Small intestine (tissue), 7 donors: ENCODE measurements around the gene TGFB2. TPM values are rescaled to one million over a fixed set of nuclear protein-coding genes. Genes with fewer than 3 reads are reported as not detected.

Source experiments
- DNase-seq, 2 donors: peaks; one replicate each; pipeline versions ENCODE4 v3.0.0 to v3.0.0-alpha.2; 2013
- FAIRE-seq: peaks from 2 replicates; lab custom pipeline; 2012; peaks lifted over from hg19 to GRCh38; lab: Jason Lieb, UNC
- H3K27ac ChIP-seq, 3 donors: one replicate each; pipeline ENCODE4 v1.5.1; 2013; ENCODE audit warnings: low read length in 2 of 3, mild to moderate bottlenecking in 2 of 3, control low read depth in 1 of 3, inconsistent platforms in 1 of 3, low read depth in 1 of 3, moderate library complexity in 1 of 3
- H3K27me3 ChIP-seq, 3 donors: one replicate each; pipeline ENCODE4 v1.6.1; 2013; ENCODE audit warnings: low read length in 3 of 3, inconsistent platforms in 1 of 3; ENCODE audit not compliant: control insufficient read depth in 3 of 3, insufficient read depth in 3 of 3
- H3K36me3 ChIP-seq, 3 donors: one replicate each; pipeline ENCODE4 v1.6.1; 2013; ENCODE audit warnings: low read length in 3 of 3, inconsistent platforms in 1 of 3, low read depth in 1 of 3, mild to moderate bottlenecking in 1 of 3, moderate library complexity in 1 of 3; ENCODE audit not compliant: control insufficient read depth in 3 of 3, insufficient read depth in 2 of 3
- H3K4me1 ChIP-seq, 3 donors: one replicate each; pipeline ENCODE4 v1.6.1; 2013; ENCODE audit warnings: low read length in 2 of 3, inconsistent platforms in 1 of 3, low read depth in 1 of 3, mild to moderate bottlenecking in 1 of 3, moderate library complexity in 1 of 3; ENCODE audit not compliant: control insufficient read depth in 3 of 3, insufficient read depth in 2 of 3
- H3K4me3 ChIP-seq, 3 donors: one replicate each; pipeline ENCODE4 v1.5.1; 2013; ENCODE audit warnings: low read length in 3 of 3, control low read depth in 1 of 3, inconsistent platforms in 1 of 3, low read depth in 1 of 3, mild to moderate bottlenecking in 1 of 3, moderate library complexity in 1 of 3
- H3K9me3 ChIP-seq, 2 donors: one replicate each; pipeline ENCODE4 v1.6.1; 2013; ENCODE audit warnings: low read depth in 1 of 2, low read length in 1 of 2; ENCODE audit not compliant: control insufficient read depth in 2 of 2, insufficient read depth in 1 of 2
- WGBS, 3 donors: extraction: QIAGEN DNeasy Blood & Tissue Kit; methylation state at CpG; one replicate each; pipeline ENCODE4 v1.1.7; 2013; 5-methylcytosine and 5-hydroxymethylcytosine counted together
- polyA plus RNA-seq, 4 donors: library from polyadenylated mRNA; stranded (reverse) in 3 of 4; unstranded in 1 of 4; fragments of 200-250 nt in 3 of 4; fragments of 120-200 nt in 1 of 4; gene quantifications; one replicate each; pipeline versions ENCODE4 v1.2.1 to v1.2.3, GENCODE V29; 2013
- donor health status: healthy with polysubstance abuse.
- donor health status: control.
- donor health status: control.
- donor health status: Bipolar disorder and iron deficiency.
- donor health status: healthy.

TGFB2 gene
- polyA plus RNA-seq, 4 donors, result 0.49 to 0.95 (median 0.81) TPM; not detected in 1

- Histone ChIP-seq H3K4me3 (no peak overlapping the region), H3K27me3 (no peaks in the 10 kb centered on the region), H3K4me1 (no peaks in the 10 kb centered on the region), H3K9me3 (no peaks in the 10 kb centered on the region), H3K36me3 (no peaks in the 10 kb centered on the region), H3K27ac (no peak overlapping the region)
- no peak for DNase-seq
- WGBS, 3 donors, result 71 to 88% (median 77%) methylated on average over 1 of the region's 1 CpG
- no peak for FAIRE-seq
Observed at GRCh38 chr1:218431476-218431875, 86.3 kb downstream of the TGFB2 start.

GRCh38 chr1:218433744-218434143 is 88.6 kb downstream of the TGFB2 start:
- Histone ChIP-seq H3K9me3 (no peaks in the 10 kb centered on the region), H3K4me3 (no peak overlapping the region), H3K27me3 (no peaks in the 10 kb centered on the region), H3K27ac (no peak overlapping the region), H3K36me3 (no peaks in the 10 kb centered on the region), H3K4me1 (no peaks in the 10 kb centered on the region)
- no peak for DNase-seq
- no peak for FAIRE-seq
- 87 to 94% (median 90%) methylated on average over 2 of the region's 2 CpGs for WGBS, 3 donors

DNA sequence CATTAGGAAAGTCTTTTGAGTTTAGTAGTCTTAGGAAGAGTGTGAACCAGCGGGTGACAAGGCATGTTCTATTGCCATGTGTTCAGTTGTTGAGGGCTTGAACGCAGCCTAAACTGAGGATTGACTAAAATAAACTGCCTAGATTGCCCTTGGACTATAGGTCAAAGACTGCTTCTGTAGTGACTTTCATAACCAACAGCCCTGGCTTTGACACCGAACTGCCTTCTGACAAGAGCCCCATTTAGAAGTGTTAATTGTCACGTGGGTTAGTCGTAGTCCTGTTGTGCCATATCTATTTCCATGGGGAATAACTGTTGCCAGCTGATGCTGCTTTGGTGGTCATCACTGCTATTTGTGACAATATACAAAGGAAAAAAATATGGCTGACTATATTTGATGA is 90.4 kb downstream of the TGFB2 start:
- H3K9me3 ChIP-seq, result no peaks in the 10 kb centered on the region
- H3K27me3 ChIP-seq, result no peaks in the 10 kb centered on the region
- 65 to 83% (median 69%) methylated on average over 5 of the region's 5 CpGs for WGBS, 3 donors
- FAIRE-seq (no peak), DNase-seq (no peak)
- no peaks in the 10 kb centered on the region for H3K36me3 ChIP-seq
- no peak overlapping the region for H3K27ac ChIP-seq
- no peaks in the 10 kb centered on the region for H3K4me1 ChIP-seq
- H3K4me3 ChIP-seq, result no peak overlapping the region

DNA sequence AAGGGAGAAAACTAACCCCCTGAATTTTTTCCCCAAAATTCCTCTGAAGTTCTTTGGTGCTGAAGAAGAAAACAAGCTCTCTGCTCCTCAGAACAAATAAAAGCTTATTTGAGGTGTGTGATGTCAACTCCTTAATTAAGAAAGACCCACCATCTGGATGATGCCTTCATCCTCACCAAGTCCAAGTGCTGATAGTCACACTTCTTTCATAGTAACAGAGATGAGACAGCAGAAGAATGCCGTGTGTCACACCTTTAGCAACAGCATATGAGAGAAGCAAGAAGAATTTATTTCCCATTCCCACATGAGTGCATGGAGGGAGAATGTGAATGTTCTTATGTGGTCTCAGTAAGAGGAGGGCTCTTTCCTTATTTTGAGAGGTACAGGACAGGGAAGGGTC is 91.2 kb downstream of the TGFB2 start:
- no peak overlapping the region for H3K4me3 ChIP-seq
- FAIRE-seq (no peak), DNase-seq (no peak)
- no peaks in the 10 kb centered on the region for H3K36me3 ChIP-seq
- H3K27ac ChIP-seq, result no peak overlapping the region
- no peaks in the 10 kb centered on the region for H3K4me1 ChIP-seq
- 89 to 97% (median 97%) methylated on average over 1 of the region's 1 CpG for WGBS, 3 donors
- no peaks in the 10 kb centered on the region for H3K9me3 ChIP-seq
- no peaks in the 10 kb centered on the region for H3K27me3 ChIP-seq

- Histone ChIP-seq H3K27ac (no peak overlapping the region), H3K36me3 (no peaks in the 10 kb centered on the region), H3K4me1 (no peaks in the 10 kb centered on the region), H3K27me3 (no peaks in the 10 kb centered on the region), H3K9me3 (no peaks in the 10 kb centered on the region), H3K4me3 (no peak overlapping the region)
- no peak for DNase-seq
- 71 to 89% (median 77%) methylated on average over 1 of the region's 1 CpG for WGBS, 3 donors
- no peak for FAIRE-seq
Observed at GRCh38 chr1:218436997-218437396, 91.9 kb downstream of the TGFB2 start.

DNA sequence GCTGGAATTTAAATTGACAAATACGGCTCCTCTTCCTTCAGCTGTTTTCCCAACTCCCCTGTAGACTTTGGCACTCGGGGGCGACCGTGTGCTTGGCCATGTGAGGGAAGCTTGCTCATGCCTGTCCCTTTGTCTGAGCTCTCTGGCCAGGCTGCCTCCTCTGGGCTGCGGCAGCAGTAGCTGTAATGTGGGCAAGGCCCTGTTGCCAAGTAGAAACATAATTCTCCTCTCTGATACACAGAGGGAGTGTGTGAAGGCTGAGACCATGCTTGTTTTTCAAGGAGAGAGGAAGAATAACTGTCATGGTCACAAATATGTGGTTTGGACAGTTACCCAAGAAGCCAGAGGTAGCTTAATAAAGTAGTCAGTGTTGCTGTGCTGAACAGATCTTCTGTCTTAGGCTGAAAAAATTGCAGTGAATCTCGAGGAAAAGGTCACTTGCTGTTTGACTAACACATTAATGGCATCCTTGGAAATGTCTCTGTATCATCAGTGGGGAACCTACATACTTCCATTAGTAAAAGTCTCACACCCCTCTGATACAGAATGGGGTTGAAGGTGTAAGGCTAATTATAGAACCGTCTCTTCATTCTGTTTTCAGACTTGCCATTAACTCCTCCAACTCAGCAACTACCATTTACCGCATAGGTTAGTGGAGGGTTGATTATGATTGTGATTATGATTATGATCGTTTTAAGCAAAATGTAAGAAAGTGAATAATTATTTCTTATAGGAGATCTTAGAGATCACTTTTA is 94.6 kb downstream of the TGFB2 start:
- WGBS, 3 donors, result 71 to 79% (median 74%) methylated on average over 9 of the region's 9 CpGs
- Histone ChIP-seq H3K4me3 (no peak overlapping the region), H3K4me1 (no peaks in the 10 kb centered on the region), H3K27ac (no peak overlapping the region), H3K9me3 (no peaks in the 10 kb centered on the region), H3K27me3 (no peaks in the 10 kb centered on the region), H3K36me3 (no peaks in the 10 kb centered on the region)
- FAIRE-seq (no peak), DNase-seq (no peak)

DNA sequence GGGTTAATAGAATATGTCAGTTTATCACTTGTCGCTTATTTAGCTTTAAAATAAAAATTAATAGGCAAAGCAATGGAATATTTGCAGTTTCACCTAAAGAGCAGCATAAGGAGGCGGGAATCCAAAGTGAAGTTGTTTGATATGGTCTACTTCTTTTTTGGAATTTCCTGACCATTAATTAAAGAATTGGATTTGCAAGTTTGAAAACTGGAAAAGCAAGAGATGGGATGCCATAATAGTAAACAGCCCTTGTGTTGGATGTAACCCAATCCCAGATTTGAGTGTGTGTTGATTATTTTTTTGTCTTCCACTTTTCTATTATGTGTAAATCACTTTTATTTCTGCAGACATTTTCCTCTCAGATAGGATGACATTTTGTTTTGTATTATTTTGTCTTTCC is 98.1 kb downstream of the TGFB2 start:
- Histone ChIP-seq H3K36me3 (no peaks in the 10 kb centered on the region), H3K9me3 (no peaks in the 10 kb centered on the region), H3K27me3 (no peaks in the 10 kb centered on the region), H3K27ac (no peak overlapping the region), H3K4me1 (no peaks in the 10 kb centered on the region), H3K4me3 (no peak overlapping the region)
- no peak for DNase-seq
- no peak for FAIRE-seq
- WGBS, 3 donors, result 93 to 94% (median 94%) methylated on average over 2 of the region's 2 CpGs

- Histone ChIP-seq H3K36me3 (no peaks in the 10 kb centered on the region), H3K27ac (no peak overlapping the region), H3K4me3 (no peak overlapping the region), H3K4me1 (no peaks in the 10 kb centered on the region), H3K9me3 (no peaks in the 10 kb centered on the region), H3K27me3 (no peaks in the 10 kb centered on the region)
- 68 to 74% (median 70%) methylated on average over 5 of the region's 5 CpGs for WGBS, 3 donors
- no peak for DNase-seq
- no peak for FAIRE-seq
Observed at GRCh38 chr1:218444173-218444572, 99.0 kb downstream of the TGFB2 start.

GRCh38 chr1:218444588-218444987 is 99.5 kb downstream of the TGFB2 start:
- no peak overlapping the region for H3K27ac ChIP-seq
- no peaks in the 10 kb centered on the region for H3K27me3 ChIP-seq
- 53 to 66% (median 59%) methylated on average over 1 of the region's 1 CpG for WGBS, 3 donors
- DNase-seq (no peak), FAIRE-seq (no peak)
- H3K4me1 ChIP-seq, result no peaks in the 10 kb centered on the region
- no peaks in the 10 kb centered on the region for H3K36me3 ChIP-seq
- no peaks in the 10 kb centered on the region for H3K9me3 ChIP-seq
- no peak overlapping the region for H3K4me3 ChIP-seq
